Measurements from ENCODE around the gene FOXO3B. TPM values are rescaled to one million over a fixed set of nuclear protein-coding genes. Genes with fewer than 3 reads are reported as not detected.
"Not testable (repeated sequence)": the region's sequence is repeated elsewhere in the genome, so short reads cannot be mapped to it uniquely, and the experiment has no call there.

The FOXO3B gene
- total RNA-seq (2013; cell fraction: nucleolus; rRNA removed), result 5.6 and 5.7 TPM in 2 replicates
- total RNA-seq (2014; rRNA removed) (0.85 and 1.1 TPM in 2 replicates), total RNA-seq (2014; rRNA removed; fragmentation: Illumina TruSeq; extraction: Trizol) (0.32 and 0.76 TPM in 2 replicates), total RNA-seq (2021) (1.3 TPM in 2 replicates), polyA plus RNA-seq (2011; rRNA removed) (0.27 and 1.0 TPM in 2 replicates), polyA plus RNA-seq (2014; fragmentation: Illumina TruSeq; extraction: Trizol) (0.97 and 1.1 TPM in 2 replicates), polyA plus RNA-seq (2014; fragmentation: Nextera tagmentation; extraction: Ambion mirVana) (under 1 TPM; 0.05 to 0.08 TPM), polyA plus RNA-seq (2014; rRNA removed) (0.82 and 1.4 TPM in 2 replicates), polyA plus RNA-seq (2016; fragmentation: Nextera tagmentation; extraction: Ambion mirVana) (under 1 TPM; 0.18 to 0.40 TPM), polyA minus RNA-seq (2011; rRNA and poly(A)+ RNA removed) (1.8 and 2.1 TPM in 2 replicates), Bru-seq, nascent RNA (percentile 51 among the genes with signal in this experiment), BruChase-seq, experiment 1, labeled RNA remaining after a 6-hour chase (percentile 52 among the genes with signal in this experiment), BruChase-seq, experiment 2, labeled RNA remaining after a 2-hour chase (percentile 56 among the genes with signal in this experiment)
- polyA plus RNA-seq (2011; ENCODE audit: low read depth), result 0.45 TPM
- polyA plus RNA-seq (2011; cell fraction: cytosol; rRNA removed), result 1.5 and 1.9 TPM in 2 replicates
- 2.2 and 2.4 TPM in 2 replicates for polyA plus RNA-seq (2011; cell fraction: nucleus; rRNA removed)
- 0.68 and 0.84 TPM in 2 replicates for polyA plus RNA-seq (2012)
- not detected in 2 replicates for polyA minus RNA-seq (2011; cell fraction: cytosol; rRNA and poly(A)+ RNA removed)
- 1.7 and 2.7 TPM in 2 replicates for polyA minus RNA-seq (2011; cell fraction: nucleus; rRNA and poly(A)+ RNA removed)
- long read RNA-seq, experiment 1, result 0 reads
- long read RNA-seq, experiment 2, partial matches to known transcripts, result 0 of 2 reads
- long read RNA-seq, experiment 2, other reads (novel, unspliced or antisense), result 0 of 2 reads

- H3K4me1 ChIP-seq (ENCODE audit: control insufficient read depth, insufficient read depth, low read length); H3K27ac ChIP-seq (ENCODE audit: control insufficient read depth, insufficient read depth): not testable (repeated sequence)
- WGBS (ENCODE audit: insufficient coverage, insufficient replicate concordance, low lambda C conversion rate, missing lambda C conversion rate), result under 1% methylated on average over 18 of the region's 58 CpGs
These were observed at the start of gene FOXO3B for GRCh38 chr17:18681767-18682571. Gene FOXO3B, minus strand, starts transcription at chr17:18682314. Its CDS starts 663 bp downstream, at chr17:18681651.

GRCh38 chr17:18723509-18723908 lies 41.4 kb upstream of the FOXO3B start:
- H2AFZ ChIP-seq (ENCODE audit: control insufficient read depth, low read depth, low read length); ATAC-seq; H3K27ac ChIP-seq (ENCODE audit: control insufficient read depth, insufficient read depth); SMC1A ChIA-PET (ENCODE audit: uncharacterized antibody, unreplicated experiment); POLR2A ChIA-PET; RAD21 ChIA-PET (ENCODE audit: unreplicated experiment); H3K4me1 ChIP-seq (ENCODE audit: control insufficient read depth, insufficient read depth, low read length); H3K4me2 ChIP-seq (ENCODE audit: control insufficient read depth, insufficient read depth); intact Hi-C loops (cut with micrococcal nuclease; ENCODE audit: unreplicated experiment); DNase-seq (ENCODE audit: low read depth, low spot score); H3K27me3 ChIP-seq (replicated peaks in 1 of 2; ENCODE audit: control insufficient read depth in 2 of 2, insufficient read depth in 2 of 2, low read length in 1 of 2); CTCF ChIA-PET; BruUV-seq (replicated peaks); in situ Hi-C loops (cut with MboI); H4K20me1 ChIP-seq (ENCODE audit: control insufficient read depth, insufficient read depth); H3K36me3 ChIP-seq (ENCODE audit: control insufficient read depth in 2 of 2, insufficient read depth in 2 of 2, low read length in 1 of 2); H3K4me3 ChIP-seq; H3K9ac ChIP-seq (ENCODE audit: control insufficient read depth, insufficient read depth, low read length); H3K79me2 ChIP-seq (ENCODE audit: control insufficient read depth, insufficient read depth, low read length); H3K9me3 ChIP-seq (replicated peaks; ENCODE audit: control insufficient read depth, insufficient read depth, low read length): not testable (repeated sequence)
- FAIRE-seq, result peak; percentile 18
- WGBS (ENCODE audit: insufficient coverage, insufficient replicate concordance, low lambda C conversion rate, missing lambda C conversion rate), result 81% methylated on average over 1 of the region's 1 CpG

More at GRCh38 chr17:18681767-18682571, at the start of gene FOXO3B:
- DNase-seq (ENCODE audit: low read depth, low spot score); in situ Hi-C loops (cut with MboI); RAD21 ChIA-PET (ENCODE audit: unreplicated experiment); POLR2A ChIA-PET; H3K36me3 ChIP-seq (ENCODE audit: control insufficient read depth in 2 of 2, insufficient read depth in 2 of 2, low read length in 1 of 2); H3K27me3 ChIP-seq (replicated peaks in 1 of 2; ENCODE audit: control insufficient read depth in 2 of 2, insufficient read depth in 2 of 2, low read length in 1 of 2); H3K4me3 ChIP-seq; H3K9me3 ChIP-seq (replicated peaks; ENCODE audit: control insufficient read depth, insufficient read depth, low read length); CTCF ChIA-PET; intact Hi-C loops (cut with micrococcal nuclease; ENCODE audit: unreplicated experiment); SMC1A ChIA-PET (ENCODE audit: uncharacterized antibody, unreplicated experiment); H4K20me1 ChIP-seq (ENCODE audit: control insufficient read depth, insufficient read depth); H3K79me2 ChIP-seq (ENCODE audit: control insufficient read depth, insufficient read depth, low read length): not testable (repeated sequence)
- peak; percentile 88 for FAIRE-seq
- ATAC-seq, result peak; percentile 98
- TSS peak; percentile 81 for BruUV-seq (replicated peaks)
- peak within 1 kb of the TSS; percentile 39; the same call in 1 of the 2 replicates for H3K9ac ChIP-seq (ENCODE audit: control insufficient read depth, insufficient read depth, low read length)
- TF ChIP-seq SIX5 (IDR thresholded peaks at IDR 0.05; ENCODE audit: low read depth, low read length, severe bottlenecking), result peak; percentile 46
- TF ChIP-seq HCFC1 (IDR thresholded peaks at IDR 0.05; ENCODE audit: low read length), result peak; percentile 54
- H3K4me2 ChIP-seq (ENCODE audit: control insufficient read depth, insufficient read depth), result peak within 1 kb of the TSS; percentile 25; the same call in 1 of the 2 replicates
- H2AFZ ChIP-seq (ENCODE audit: control insufficient read depth, low read depth, low read length), result peak within 1 kb of the TSS; percentile 47

DNA sequence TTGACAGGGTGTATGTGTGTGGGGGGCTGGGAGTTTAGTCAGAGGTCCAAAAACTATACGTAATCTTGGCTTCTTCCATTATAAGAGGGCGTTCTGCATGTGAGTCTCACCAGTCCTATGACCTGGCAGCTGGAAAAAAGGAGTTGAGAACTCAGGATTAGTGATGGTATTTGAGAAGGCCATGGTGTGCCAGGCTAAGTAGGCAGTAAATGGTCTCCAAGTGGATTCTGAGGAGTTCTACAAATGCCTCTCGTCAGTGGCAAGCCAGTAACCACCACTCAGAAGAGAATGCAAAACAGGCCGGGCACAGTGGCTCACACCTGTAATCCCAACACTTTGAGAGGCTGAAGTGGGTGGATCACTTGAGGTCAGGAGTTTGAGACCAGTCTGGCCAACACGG lies 40.5 kb upstream of the FOXO3B start:
- RAD21 ChIA-PET (ENCODE audit: unreplicated experiment); BruUV-seq (replicated peaks); H3K9ac ChIP-seq (ENCODE audit: control insufficient read depth, insufficient read depth, low read length); H3K36me3 ChIP-seq (ENCODE audit: control insufficient read depth in 2 of 2, insufficient read depth in 2 of 2, low read length in 1 of 2); H3K27ac ChIP-seq (ENCODE audit: control insufficient read depth, insufficient read depth); FAIRE-seq; DNase-seq (ENCODE audit: low read depth, low spot score); CTCF ChIA-PET; H3K4me1 ChIP-seq (ENCODE audit: control insufficient read depth, insufficient read depth, low read length); SMC1A ChIA-PET (ENCODE audit: uncharacterized antibody, unreplicated experiment); H2AFZ ChIP-seq (ENCODE audit: control insufficient read depth, low read depth, low read length); ATAC-seq; H3K4me3 ChIP-seq; H3K4me2 ChIP-seq (ENCODE audit: control insufficient read depth, insufficient read depth); H4K20me1 ChIP-seq (ENCODE audit: control insufficient read depth, insufficient read depth); in situ Hi-C loops (cut with MboI); H3K9me3 ChIP-seq (replicated peaks; ENCODE audit: control insufficient read depth, insufficient read depth, low read length); H3K27me3 ChIP-seq (replicated peaks in 1 of 2; ENCODE audit: control insufficient read depth in 2 of 2, insufficient read depth in 2 of 2, low read length in 1 of 2); intact Hi-C loops (cut with micrococcal nuclease; ENCODE audit: unreplicated experiment); POLR2A ChIA-PET; H3K79me2 ChIP-seq (ENCODE audit: control insufficient read depth, insufficient read depth, low read length): not testable (repeated sequence)
- 74% methylated on average over 5 of the region's 5 CpGs for WGBS (ENCODE audit: insufficient coverage, insufficient replicate concordance, low lambda C conversion rate, missing lambda C conversion rate)

Measured in GM12878 (cell line).